ENCODE results near the gene TMEM140.

TMEM140 gene

DNA sequence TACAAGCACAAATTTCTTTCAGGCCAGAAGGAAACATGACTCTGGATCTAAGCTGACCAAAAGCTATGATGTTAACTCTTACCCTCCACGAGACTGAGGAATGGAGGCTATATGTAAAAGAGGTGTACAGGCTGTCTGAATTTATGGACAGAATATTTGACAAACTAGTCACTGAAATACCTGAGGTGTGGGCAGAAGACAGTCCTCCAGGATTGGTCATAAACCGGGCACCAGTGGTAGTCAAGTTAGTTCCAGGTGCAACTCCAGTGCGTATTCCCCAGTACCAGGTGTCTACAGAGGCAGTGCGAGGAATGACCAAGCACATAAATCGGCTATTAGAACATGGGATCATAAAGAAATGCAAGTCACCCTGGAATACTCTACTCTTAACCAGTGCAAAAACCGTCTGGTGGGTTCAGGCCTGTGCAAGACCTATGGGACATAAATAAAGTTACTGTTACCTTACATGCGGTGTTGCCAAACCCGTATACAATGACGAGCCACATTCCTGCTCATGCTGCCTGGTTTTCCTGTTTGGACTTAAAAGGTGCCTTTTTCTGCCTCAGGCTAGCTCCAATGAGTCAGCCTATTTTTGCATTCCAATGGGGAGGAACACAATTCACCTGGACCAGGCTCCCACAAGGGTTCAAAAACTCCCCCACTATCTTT is 29.3 kb downstream of the TMEM140 start:
- DNase-seq, result no peak

DNA sequence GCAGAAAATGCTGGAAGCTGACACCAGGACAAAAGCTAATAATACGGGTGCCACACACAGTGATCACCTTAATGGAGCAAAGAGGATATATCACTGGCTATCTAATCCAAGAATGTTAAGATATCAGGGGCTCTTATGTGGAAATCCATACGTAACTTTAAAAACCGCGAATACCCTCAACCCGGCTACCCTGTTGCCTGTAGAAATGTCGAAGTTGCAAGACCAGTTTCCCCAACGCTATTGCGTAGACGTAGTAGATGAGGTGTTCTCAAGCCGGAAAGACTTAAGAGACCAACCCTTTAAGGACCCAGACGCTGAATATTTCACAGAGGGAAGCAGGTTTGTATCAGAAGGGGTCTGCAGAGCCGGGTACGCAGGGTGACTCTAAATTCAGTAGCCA is 30.5 kb downstream of the TMEM140 start:
- no peak for DNase-seq

GRCh38 chr7:135179321-135179925 is 31.6 kb downstream of the TMEM140 start:
- DNase-seq, result no peak

- no peak for DNase-seq
Observed at GRCh38 chr7:135180122-135180521, 32.2 kb downstream of the TMEM140 start.

DNA sequence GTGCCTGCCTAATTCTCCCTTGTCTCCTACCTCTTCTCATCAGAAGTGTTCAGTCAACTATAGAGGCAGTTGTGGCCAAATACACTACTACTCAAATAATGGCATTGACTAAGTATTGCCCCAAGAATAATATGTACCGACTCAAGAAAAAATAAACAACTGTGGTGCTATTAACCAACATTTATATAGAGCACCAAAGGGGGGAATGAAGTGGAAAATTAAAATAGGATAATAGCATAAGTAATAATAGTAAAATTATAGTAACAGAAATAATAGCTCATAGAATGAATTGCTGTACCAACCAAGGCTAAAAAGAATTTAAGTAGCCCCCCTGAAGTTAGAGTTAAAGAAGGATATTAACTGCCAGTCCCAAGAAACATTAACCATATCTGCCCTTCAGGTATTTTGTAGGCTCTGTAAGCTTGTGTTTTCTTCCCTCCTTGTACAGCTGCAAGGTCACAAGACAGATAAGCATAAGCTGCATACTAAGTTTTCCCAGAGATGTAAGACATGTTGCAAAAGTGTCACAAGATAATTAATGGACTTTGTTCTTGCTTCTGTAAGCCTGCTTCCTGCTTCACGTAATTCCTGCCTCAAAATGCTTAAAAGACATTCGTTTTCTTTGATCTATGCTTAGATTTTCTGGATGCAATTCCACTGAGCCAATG is 33.5 kb downstream of the TMEM140 start:
- DNase-seq, result no peak

GRCh38 chr7:135181929-135182678 is 34.2 kb downstream of the TMEM140 start:
- no peak for DNase-seq

- DNase-seq, result no peak
Observed at GRCh38 chr7:135183478-135183877, 35.6 kb downstream of the TMEM140 start.

- DNase-seq, result no peak
Observed at GRCh38 chr7:135184254-135184841, 36.5 kb downstream of the TMEM140 start.

DNA sequence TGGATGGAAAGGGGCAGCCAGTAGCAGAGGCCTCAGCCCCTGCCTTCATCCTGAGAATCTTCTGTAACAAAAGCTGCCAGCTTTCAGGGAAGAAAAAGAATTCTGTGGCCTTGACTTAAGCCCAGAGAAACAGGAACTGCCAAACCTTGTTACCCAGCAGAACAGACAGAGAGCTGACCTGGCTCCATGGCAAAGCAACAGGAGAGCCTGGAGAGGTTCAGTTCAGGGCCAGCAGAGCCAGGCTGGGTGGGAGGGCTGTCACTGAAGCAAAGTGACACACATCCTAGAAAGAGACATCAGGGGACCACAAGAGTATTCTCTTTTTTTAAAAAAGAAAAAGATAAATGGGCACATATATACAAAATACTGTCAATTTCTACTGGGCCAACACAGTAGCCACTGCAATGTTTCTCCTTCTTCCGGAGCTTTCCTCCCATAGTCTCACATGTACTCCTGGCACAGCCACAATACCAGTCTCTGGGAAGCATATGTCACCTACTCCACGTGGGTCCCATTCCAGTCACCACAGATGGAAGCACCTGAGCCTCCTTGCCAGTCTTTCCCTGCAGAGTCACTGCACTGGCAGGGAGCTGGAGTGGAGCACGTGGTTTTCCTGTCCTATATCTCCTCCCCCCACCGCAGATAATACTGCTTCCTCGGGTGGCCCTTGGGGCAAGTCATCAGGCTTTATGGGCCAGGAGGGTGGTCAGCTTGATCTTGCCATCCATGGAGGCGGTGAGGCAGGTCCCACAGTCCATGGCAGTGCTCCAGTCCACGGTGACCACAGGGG is 37.8 kb downstream of the TMEM140 start:
- no peak for DNase-seq

DNA sequence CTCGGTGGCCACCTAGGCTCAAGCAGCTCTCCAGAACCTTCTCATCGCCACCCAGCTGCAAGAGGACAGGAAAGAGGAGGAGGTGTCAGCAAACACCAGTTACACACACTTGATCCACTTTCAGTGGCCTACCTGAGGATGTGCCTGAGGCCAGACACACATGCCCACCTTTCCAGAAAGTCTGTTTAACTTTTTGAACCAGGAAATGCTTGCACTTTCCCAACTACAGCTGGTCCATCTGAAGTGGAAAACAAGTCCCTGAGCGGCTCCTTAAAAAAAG is 38.3 kb downstream of the TMEM140 start:
- no peak for DNase-seq

- DNase-seq, result no peak
Observed at GRCh38 chr7:135186841-135187253, 39.0 kb downstream of the TMEM140 start.

GRCh38 chr7:135188298-135188984 is 40.6 kb downstream of the TMEM140 start:
- no peak for DNase-seq

DNA sequence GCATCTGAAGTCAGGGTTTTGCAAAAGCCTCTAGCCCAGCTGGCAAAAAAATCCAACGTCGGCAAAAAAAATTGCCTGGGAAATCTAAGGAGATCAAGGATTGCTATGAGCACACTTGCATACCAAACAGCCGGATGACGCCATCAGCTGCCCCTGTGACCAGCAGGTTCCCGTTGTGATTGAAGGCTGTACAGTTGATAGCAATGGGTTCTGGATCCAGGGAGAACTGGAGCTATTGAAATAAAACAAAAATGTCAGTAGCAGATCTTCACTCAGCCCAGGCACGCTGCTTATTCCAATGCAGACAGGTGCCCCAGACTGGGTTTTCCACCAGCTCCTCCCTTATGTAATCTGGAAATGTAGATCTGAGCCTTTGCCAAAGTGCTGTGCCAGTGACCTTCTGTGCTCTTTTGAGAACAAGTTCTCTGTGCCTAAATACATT is 41.4 kb downstream of the TMEM140 start:
- DNase-seq, result no peak

DNA sequence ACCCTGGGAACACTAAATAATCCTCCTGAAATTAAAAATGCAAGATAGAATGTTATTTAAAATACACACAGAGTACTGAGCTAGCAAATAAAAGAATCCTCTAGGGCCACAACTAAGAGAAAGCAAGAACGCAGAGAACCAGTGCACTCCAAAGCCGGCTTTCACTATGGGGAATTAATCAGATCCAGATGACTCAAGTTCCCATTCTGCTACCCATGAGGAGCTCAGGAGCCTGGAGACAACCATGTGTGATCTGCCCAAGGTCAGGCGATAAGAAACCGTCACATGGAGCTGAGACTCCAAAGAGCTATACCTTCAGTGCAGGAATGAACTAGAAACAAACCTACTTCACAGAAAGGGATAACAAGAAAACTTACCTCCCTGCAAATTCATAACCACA is 42.1 kb downstream of the TMEM140 start:
- DNase-seq, result no peak

DNA sequence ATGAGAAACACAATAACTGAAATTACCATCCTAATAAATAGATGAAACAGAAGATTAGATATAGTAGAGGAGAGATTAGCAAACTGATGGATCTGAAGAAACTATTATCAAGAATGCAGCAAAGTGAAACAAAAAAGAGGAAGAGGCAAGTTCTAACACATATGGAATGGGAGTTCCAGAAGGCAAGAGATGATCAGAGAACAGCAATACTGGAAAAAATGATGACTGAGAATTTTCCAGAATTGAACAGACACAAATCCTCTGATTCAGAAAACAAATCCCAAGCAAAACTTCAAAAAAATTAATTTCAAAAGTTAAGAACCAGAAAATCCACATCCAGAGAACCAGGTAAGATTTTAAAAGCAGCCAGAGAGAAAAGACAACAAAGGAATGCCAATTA is 42.8 kb downstream of the TMEM140 start:
- no peak for DNase-seq

GRCh38 chr7:135192914-135193536 is 45.2 kb downstream of the TMEM140 start:
- no peak for DNase-seq

DNA sequence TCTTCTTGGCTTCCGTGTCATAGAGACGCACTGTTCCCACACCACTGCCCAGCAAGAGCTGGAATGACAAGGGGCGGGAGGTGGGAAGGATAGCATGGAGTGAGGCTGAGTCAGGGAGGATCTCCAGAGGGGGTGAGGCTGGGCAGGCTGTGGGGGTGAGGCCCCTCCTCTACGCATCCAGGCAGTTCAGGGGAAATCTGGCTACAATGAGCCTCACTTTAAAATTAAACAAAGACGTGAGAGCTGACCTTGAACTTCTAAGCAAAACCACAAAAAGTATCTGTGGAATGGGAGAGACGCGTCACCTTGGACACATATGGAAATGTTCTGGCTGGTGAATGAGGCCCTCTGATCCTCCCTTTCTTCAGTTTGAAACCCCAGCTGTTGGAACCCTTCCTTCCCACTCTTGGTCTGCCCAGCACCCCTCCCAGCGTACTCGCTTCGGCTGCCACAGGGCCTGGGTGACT is 45.8 kb downstream of the TMEM140 start:
- no peak for DNase-seq

GRCh38 chr7:135194494-135195095 is 46.7 kb downstream of the TMEM140 start:
- DNase-seq, result no peak

- DNase-seq, result no peak
Observed at GRCh38 chr7:135195156-135195555, 47.3 kb downstream of the TMEM140 start.

GRCh38 chr7:135195968-135196629 is 48.2 kb downstream of the TMEM140 start:
- no peak for DNase-seq
